HFF-Myc (cell line): ENCODE measurements around the gene RNF223.

ENCODE experiments used
- DNase-seq: peaks from one replicate; pipeline ENCODE4 v3.0.0-alpha.2; 2011; ENCODE audit warnings: low read depth; ENCODE audit errors: extremely low read depth
- H3K4me3 ChIP-seq: replicated peaks from 2 replicates; pipeline ENCODE4 v1.5.1; 2011; ENCODE audit warnings: low read depth, mild to moderate bottlenecking, control low read depth, low read length
- CTCF ChIP-seq: IDR thresholded peaks from 2 replicates; pipeline ENCODE4 v1.5.1; 2012; ENCODE audit warnings: mild to moderate bottlenecking, low read depth, low read length, control low read depth; ENCODE audit errors: missing control alignments

The RNF223 gene

GRCh38 chr1:1065265-1065939 is 8.7 kb downstream of the RNF223 start:
- no peak for TF ChIP-seq CTCF
- no peak for DNase-seq
- H3K4me3 ChIP-seq, result no peak overlapping the region

GRCh38 chr1:1063945-1064831 is 9.9 kb downstream of the RNF223 start:
- DNase-seq, result peak; percentile 37
- H3K4me3 ChIP-seq, result no peak overlapping the region
- TF ChIP-seq CTCF, result peak; percentile 71

- no peak overlapping the region for H3K4me3 ChIP-seq
- DNase-seq, result no peak
- TF ChIP-seq CTCF, result no peak
These were observed 10.7 kb downstream of the RNF223 start for GRCh38 chr1:1063261-1063944.

- no peak for DNase-seq
- no peak overlapping the region for H3K4me3 ChIP-seq
- no peak for TF ChIP-seq CTCF
These were observed 11.6 kb downstream of the RNF223 start for GRCh38 chr1:1062348-1063163.

GRCh38 chr1:1061682-1062345 is 12.3 kb downstream of the RNF223 start:
- no peak for DNase-seq
- no peak for TF ChIP-seq CTCF
- no peak overlapping the region for H3K4me3 ChIP-seq
